ENCODE results near the gene XCL2.

XCL2 gene

GRCh38 chr1:168514455-168514854 is 29.3 kb downstream of the XCL2 start:
- no peak for DNase-seq (ENCODE audit: low read depth, low spot score)

DNA sequence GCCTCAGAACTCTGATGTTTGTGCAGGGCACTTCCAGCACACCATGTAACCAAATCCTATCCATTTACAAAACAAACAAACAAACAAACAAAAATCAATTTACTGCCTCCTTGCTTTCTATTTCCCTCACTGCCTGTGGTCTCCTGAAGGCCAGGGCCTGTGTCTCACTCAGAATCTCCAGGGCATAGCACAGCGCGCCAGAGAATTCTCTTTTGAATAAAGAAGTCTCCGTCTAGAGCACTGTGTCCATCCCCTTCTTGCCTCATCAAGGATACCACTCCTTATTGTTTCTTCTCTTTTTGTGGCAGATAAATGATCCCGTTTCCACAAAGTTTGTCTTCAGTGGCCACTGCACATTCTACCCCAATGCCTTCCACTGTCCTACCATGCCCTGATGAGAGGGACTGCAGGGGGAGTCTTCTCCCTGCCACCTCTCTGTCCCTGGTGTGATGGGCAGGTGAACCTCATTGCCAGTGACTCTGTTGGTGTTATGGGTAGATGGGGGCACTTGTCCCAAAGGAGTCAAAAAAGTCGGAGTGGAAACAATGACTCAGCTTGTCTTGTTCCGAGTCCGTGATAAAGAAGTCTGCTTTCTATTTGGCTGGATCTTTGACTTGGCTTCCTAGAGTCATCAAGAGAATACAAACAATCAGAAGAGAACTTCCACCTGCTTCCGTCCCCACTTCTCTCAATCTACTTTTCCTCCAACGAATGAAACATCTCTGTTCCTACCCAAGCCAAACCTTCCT is 30.0 kb downstream of the XCL2 start:
- no peak for DNase-seq (ENCODE audit: low read depth, low spot score)

GRCh38 chr1:168512864-168513595 is 30.8 kb downstream of the XCL2 start:
- peak; percentile 67 for DNase-seq (ENCODE audit: low read depth, low spot score)

DNA sequence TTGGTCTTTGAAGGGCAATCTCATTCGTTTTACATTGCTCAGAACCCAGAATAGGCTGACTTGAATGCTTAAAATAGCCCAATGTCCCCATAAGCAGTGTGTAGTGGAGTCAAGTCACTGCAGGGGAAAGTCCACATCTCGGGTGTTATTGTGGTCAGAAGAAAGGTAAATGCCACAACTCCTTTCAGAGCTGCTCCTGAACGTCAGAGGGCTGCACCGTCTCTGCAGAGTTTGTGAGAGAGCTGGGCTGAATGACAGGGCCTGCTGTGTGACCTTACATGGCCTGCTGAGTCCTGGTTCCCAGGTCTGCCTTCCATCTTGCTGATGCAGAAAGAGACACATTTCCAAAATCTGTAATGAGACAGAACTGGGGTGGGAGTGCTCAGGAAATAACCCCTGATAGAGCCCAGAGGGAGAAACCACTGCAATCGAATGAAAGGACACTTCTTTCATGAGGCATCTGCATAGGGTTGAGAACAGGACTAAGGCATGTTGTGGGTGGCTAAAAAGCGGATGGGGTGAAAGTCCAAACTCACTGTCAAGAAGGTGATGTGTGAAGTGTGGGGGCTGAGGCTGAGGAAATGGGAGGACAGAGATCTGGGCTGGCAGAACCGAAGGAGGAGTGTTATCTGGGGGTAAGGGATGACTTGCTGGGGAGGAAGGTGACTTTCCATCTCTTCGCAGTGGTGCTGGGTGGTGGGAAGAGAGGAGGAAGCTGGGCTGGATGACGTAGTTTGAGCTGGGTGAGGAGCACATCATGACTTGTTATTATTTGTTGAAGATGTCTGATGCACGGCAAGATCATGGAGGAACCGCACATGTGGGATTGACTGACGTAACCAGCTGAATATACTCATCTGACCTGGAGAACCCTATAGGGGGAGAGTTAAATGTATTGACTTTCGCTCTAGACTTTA is 33.7 kb downstream of the XCL2 start:
- no peak for DNase-seq (ENCODE audit: low read depth, low spot score)

GRCh38 chr1:168509210-168509609 is 34.6 kb downstream of the XCL2 start:
- no peak for DNase-seq (ENCODE audit: low read depth, low spot score)

GRCh38 chr1:168507828-168508227 is 36.0 kb downstream of the XCL2 start:
- no peak for DNase-seq (ENCODE audit: low read depth, low spot score)

GRCh38 chr1:168507231-168507630 is 36.6 kb downstream of the XCL2 start:
- DNase-seq (ENCODE audit: low read depth, low spot score): no peak

DNA sequence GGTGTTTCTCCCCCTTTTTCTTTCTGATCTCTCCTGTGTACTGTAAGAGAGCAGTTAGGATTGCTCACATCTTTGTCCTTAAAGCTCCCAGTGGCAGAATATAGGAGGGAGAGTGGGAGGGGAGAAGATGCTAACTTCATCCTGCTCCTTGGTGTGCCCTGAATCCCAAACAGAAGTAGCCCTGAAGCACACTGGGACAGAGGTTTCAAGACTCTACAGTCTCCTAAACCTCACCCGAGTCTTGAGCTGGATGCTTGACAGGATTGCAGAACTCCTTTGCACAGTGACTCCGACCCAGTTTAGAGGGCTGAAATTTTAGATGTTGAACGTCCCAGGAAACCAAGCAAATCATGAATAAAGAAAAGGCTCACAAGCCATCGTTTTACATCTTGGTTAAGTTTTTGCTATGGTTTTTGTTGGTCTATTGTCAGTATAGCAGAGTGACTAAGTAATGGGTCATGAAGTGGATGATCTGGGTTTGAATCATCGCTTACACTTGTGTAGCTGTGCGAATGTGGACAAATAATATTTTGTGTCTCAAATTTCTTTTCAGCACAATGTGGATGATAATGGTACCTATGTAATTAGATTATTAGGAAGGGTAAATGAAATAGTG is 37.5 kb downstream of the XCL2 start:
- no peak for DNase-seq (ENCODE audit: low read depth, low spot score)

DNA sequence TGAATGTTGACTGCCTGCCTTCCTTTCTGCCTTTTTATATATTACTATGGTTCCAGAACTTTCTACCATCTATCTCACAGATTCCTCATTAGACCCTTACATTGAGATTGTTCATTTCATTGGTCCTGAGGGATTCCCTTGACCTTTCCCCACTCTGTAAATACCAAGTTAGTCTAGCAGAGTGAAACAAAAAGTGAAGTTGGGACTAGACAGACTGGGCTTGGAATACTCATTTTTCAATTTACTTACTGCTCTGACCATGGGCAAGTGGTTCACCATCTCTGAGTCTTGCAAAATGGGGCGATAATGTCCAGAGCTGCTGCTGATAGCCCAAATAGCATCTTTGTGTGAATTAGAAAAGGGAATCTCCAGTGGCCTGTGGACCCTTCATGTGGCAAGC is 38.8 kb downstream of the XCL2 start:
- no peak for DNase-seq (ENCODE audit: low read depth, low spot score)

- DNase-seq (ENCODE audit: low read depth, low spot score): no peak
Observed at GRCh38 chr1:168504064-168504837, 39.5 kb downstream of the XCL2 start.

GRCh38 chr1:168499688-168500049 is 44.1 kb downstream of the XCL2 start:
- no peak for DNase-seq (ENCODE audit: low read depth, low spot score)

DNA sequence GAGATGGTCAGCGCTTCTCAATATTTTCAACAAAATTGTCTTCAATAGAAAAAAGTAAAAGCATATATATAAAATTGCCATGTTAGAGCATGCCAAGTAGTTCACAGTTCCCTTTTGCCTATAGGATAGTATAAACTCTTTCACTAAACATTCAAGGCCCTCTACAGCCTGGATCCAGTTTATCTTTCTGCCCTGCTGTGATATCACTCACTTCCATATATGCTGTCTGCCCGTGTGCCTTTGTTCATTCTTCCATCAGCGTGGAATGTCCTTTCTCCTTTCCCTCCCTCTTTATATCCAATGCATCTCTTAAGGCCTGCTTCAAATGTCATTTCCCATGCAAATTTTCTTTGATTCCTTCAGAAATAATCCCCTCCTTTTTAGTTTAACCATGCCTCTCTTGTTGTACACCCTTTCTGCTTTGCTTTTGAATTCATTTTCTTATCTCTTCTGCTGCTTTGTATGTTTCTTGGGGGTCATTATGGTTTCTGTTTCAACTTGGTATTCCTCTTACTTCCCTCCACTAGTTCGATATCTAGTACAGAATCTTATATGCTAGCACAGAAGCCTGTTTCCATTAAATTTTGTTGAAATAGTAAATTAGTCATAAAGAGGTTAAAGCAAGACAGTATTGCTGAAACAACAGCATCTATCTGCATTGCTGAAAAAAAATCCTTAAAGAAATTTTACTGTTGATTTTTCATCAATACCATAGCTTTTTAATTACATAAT is 44.7 kb downstream of the XCL2 start:
- no peak for DNase-seq (ENCODE audit: low read depth, low spot score)

DNA sequence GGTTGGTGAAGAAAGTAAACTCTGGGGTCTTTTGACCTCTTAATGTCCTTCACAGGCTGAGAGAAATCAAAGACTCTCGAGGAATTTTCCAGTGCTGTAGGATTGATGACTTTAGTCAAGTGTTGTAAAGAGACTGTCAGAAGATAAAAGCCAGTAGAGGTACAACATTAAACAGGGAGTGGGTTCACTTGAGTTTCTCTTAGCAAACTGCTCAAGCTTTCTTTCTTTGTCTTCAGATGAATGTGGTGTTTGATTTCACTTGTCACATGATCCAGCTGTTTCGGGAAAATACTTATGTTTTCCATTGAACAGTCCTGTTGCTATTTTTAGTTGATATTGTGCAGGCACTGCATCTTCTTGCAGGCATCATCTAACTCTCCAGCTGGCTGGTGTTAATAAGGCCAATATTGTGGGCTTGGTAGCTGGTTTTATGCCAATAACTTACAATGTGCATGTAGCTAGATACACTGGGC is 45.6 kb downstream of the XCL2 start:
- no peak for DNase-seq (ENCODE audit: low read depth, low spot score)

DNA sequence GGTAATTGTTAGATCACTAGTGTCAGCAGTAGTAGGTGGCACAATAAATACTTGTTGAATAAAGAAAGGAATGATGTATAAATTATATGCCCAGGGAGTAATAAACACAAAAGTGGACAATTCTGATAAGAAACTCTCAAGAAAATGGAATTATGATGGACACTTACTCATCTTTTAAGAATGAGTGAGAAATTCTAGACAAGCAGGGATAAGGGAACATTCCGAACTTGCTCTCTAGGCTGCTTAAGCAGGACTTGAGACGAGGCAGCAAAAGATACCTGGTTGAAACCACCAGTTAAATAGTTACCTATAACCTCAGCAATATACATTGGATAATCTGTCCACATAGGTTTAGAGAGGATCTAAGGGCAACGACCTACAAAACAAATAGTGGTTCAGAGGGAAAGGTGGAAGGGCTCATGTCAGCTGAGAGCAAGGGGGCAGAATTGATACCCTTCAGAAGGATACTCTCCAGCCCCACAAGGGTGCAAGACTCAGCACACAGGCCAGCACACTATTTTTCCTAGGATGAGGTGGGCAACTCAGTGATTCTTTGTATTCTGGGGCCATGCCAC is 46.3 kb downstream of the XCL2 start:
- no peak for DNase-seq (ENCODE audit: low read depth, low spot score)

GRCh38 chr1:168491527-168492164 is 52.2 kb downstream of the XCL2 start:
- no peak for DNase-seq (ENCODE audit: low read depth, low spot score)

Data from ELF-1 (cell line).